DMS 273 (cell line): ENCODE data around the gene IQCM.

Experiments used
- DNase-seq: peaks from one replicate; lab custom pipeline; 2025; ENCODE audit not compliant: unreplicated experiment; lab: John Stamatoyannopoulos, UW

Gene IQCM

GRCh38 chr4:149784018-149784417, 31.6 kb downstream of the IQCM start:
- no peak for DNase-seq

- DNase-seq = no peak
Observed at GRCh38 chr4:149781150-149781549, 34.5 kb downstream of the IQCM start.

GRCh38 chr4:149768477-149768876, 47.2 kb downstream of the IQCM start:
- no peak for DNase-seq

- no peak for DNase-seq
Observed at GRCh38 chr4:149766135-149766534, 49.5 kb downstream of the IQCM start.

- DNase-seq = no peak
Observed at GRCh38 chr4:149765630-149766029, 50.0 kb downstream of the IQCM start.

- DNase-seq = no peak
Observed at GRCh38 chr4:149755969-149756368, 59.7 kb downstream of the IQCM start.

- no peak for DNase-seq
Observed at GRCh38 chr4:149754526-149754925, 61.1 kb downstream of the IQCM start.

- DNase-seq = no peak
Observed at GRCh38 chr4:149752729-149753128, 62.9 kb downstream of the IQCM start.

- DNase-seq = no peak
Observed at GRCh38 chr4:149751174-149751573, 64.5 kb downstream of the IQCM start.

- DNase-seq = no peak
Observed at GRCh38 chr4:149749784-149750183, 65.9 kb downstream of the IQCM start.

GRCh38 chr4:149747646-149748045, 68.0 kb downstream of the IQCM start:
- no peak for DNase-seq

GRCh38 chr4:149746276-149746675, 69.4 kb downstream of the IQCM start:
- DNase-seq = no peak

- DNase-seq = no peak
Observed at GRCh38 chr4:149741186-149741831, 74.3 kb downstream of the IQCM start.

GRCh38 chr4:149738156-149738555, 77.5 kb downstream of the IQCM start:
- DNase-seq = no peak

GRCh38 chr4:149735796-149736195, 79.8 kb downstream of the IQCM start:
- no peak for DNase-seq

- no peak for DNase-seq
Observed at GRCh38 chr4:149728444-149728843, 87.2 kb downstream of the IQCM start.

GRCh38 chr4:149727663-149728062, 88.0 kb downstream of the IQCM start:
- DNase-seq = no peak

- DNase-seq = no peak
Observed at GRCh38 chr4:149723065-149723464, 92.6 kb downstream of the IQCM start.

GRCh38 chr4:149719806-149720205, 95.8 kb downstream of the IQCM start:
- no peak for DNase-seq

- no peak for DNase-seq
Observed at GRCh38 chr4:149719357-149719756, 96.3 kb downstream of the IQCM start.

GRCh38 chr4:149718500-149718899, 97.1 kb downstream of the IQCM start:
- DNase-seq = no peak

- DNase-seq = no peak
Observed at GRCh38 chr4:149716728-149717127, 98.9 kb downstream of the IQCM start.

GRCh38 chr4:149715822-149716585, 99.6 kb downstream of the IQCM start:
- DNase-seq = no peak
